HG02798 (cell line): ENCODE results near the gene MALL.
"Not testable (repeated sequence)": the region's sequence is repeated elsewhere in the genome, so short reads cannot be mapped to it uniquely, and the experiment has no call there.

Experiments
- ATAC-seq: cut with Tn5 transposase; IDR thresholded peaks from one replicate; pipeline ENCODE4 v1.9.1; 2021; ENCODE audit warnings: mild to moderate bottlenecking; ENCODE audit not compliant: unreplicated experiment, poor library complexity

MALL gene

DNA sequence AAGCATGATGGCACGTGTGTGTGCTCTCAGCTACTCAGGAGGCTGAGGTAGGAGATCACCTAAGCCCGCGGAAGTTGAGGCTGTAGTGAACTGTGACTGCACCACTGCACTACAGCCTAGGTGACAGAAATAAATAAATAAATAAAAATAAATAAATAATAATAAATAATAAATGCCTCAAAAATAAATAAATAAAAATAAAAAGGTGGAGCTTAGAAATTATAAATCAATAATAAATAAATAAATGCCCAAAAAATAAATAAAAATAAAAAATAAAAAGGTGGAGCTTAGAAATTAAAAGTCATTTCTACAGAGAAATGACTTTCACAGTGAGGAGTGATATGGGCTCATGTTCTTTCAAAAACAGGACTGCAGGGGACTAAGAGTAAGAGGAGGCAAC, 6.0 kb upstream of the MALL start:
- no peak for ATAC-seq

DNA sequence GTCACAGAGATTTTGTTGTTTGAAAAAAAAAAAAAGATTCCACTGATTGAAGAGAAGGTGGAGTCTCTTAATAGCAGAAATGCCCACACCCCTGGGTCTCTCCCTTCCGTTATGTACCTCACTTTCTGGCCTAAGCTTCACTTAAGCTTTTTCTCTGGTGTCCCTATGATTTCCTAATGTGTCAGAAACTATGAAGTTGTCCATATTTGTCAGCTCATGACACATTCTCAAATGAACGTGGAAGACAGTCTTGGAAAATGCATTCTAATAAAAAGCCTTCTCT, 5.4 kb upstream of the MALL start:
- ATAC-seq, result no peak

DNA sequence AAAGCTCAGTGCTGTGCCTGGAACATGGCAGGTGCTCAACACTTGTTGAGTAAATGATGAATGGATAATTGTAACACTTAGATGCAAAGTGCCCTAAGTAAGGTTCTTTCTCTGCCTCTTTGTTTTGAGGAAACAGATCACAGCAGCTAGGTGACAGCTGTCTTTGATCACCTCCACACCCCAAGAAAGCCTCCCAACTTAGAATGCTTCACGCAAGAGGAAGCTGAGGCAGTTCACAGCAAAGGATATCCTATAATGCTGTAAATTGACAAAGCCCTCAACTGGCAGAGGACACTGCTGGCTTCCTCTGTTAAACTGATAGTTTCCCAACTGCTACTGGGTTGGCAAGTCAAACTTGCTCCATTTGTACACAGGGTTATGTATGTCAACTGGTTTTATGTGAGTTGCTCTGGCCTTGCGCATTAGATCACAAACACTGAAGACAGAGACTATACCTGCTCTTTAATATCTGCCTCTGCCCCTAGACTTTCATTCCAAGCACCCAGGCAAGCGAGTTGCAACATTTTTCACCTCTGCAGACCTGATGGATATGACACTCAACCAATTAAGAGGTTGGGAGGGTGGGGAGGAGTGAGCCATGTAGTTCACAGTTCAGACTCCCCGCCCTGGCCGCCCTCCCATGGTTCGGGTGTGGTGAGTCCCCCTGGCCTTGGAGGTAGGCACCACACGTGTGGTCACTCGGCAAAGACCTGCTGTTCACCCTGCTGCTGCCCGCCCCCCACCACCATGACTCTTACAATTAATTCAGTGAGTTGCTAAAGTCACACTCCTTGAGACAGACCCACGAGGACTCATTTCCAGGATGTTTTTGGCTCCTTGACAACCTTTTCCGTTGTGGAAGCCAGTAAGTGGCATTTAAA, 4.8 kb upstream of the MALL start:
- no peak for ATAC-seq

DNA sequence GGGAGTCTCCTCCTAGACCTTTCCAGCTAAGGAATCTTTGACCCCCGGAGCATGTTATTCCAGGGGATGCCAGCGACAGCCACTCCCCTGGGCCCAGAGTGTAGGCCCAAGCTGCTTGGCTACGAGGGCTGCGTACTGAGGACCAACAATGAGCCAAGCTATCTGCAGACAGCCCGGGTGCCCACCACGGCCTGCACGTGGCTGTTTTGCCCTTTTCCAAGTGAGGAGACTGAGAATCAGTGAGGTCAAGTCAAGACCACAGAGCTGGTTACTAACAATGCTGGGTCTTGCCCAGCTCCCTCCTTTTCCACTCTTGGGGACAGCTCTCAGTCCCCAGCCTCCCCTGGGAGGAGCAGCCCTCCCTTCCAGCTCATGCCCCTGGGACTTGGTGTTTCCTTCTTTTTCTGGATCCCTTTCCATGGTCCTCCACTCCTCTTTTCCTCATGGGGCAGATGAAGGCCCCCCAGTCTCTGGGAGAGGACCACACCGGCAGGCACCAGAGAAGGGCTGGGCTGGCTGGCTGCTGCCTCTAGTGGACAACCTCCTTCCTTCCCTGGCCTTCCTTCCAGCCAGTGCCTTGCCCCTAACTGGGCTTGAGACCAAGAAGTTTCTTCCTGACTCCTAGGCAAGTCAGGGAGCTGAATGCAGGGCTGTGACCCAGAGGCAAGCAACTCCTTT, 550 bp upstream of the MALL start:
- no peak for ATAC-seq

DNA sequence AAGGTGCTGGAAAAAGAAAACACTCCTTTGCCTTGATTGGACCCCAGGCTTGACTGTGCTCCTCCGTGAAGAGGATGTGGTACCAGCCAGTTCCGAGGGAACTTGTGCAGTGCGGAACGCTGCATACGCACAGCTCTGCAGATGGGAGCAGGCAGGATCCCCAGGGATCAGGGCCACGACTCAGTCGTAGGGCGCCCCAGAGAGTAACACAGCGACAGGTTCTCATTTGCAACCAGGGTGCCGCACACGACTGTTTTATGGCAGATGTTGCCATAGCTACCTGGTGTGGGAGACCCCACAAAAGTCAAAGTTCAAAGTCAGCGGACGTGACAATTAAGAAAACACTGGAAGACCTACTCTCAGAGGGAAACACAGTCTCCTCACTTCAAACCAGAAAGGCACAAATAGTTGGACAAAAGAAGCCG, 779 bp downstream of the MALL start:
- no peak for ATAC-seq

DNA sequence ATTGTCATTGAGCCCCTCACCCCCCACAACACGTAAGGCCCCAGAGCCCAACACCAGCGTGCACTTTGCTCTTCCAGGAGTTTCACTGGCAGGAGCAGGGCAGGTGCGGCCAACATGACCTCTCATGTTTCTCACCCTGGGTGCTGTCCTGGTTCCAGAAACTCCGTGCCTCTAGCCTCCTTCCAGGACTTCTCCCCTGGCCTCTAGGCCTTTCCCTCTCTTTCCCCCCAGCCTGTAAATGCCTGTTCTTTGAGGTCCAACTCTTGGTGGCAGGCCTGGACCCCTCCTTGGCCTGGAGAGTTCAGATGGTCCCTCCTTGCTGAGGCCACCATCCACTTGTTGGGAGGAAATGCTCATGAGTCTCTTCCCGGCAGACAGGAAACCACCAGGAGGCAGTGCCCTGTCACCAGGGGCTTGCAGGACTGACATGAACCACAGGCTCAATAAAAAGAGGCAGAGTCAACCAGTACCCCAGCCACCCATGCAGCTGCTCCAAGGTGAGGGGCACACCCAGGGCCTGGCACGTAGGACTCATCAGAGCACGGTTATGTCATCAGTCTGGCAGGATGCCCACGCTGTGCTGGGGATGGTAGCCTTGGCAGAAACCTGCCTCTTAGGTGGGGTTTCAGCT, 1.5 kb downstream of the MALL start:
- ATAC-seq, result no peak

DNA sequence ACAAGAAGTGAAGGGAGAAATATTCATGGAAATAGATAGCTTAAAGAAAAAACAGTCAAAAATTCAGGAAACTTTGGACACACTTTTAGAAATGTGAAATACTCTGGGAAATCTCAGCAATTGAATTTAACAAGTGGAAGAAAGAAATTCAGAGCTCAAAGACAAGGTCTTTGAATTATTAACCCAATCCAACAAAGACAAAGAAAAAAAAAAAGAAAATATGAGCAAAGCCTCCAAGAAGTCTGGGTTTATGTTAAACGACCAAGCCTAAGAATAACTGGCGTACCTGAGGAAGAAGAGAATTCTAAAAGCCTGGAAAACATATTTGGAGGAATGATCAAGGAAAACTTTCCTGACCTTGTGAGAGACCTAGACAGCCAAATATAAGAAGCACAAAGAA, 7.3 kb downstream of the MALL start:
- ATAC-seq, result not testable (repeated sequence)

DNA sequence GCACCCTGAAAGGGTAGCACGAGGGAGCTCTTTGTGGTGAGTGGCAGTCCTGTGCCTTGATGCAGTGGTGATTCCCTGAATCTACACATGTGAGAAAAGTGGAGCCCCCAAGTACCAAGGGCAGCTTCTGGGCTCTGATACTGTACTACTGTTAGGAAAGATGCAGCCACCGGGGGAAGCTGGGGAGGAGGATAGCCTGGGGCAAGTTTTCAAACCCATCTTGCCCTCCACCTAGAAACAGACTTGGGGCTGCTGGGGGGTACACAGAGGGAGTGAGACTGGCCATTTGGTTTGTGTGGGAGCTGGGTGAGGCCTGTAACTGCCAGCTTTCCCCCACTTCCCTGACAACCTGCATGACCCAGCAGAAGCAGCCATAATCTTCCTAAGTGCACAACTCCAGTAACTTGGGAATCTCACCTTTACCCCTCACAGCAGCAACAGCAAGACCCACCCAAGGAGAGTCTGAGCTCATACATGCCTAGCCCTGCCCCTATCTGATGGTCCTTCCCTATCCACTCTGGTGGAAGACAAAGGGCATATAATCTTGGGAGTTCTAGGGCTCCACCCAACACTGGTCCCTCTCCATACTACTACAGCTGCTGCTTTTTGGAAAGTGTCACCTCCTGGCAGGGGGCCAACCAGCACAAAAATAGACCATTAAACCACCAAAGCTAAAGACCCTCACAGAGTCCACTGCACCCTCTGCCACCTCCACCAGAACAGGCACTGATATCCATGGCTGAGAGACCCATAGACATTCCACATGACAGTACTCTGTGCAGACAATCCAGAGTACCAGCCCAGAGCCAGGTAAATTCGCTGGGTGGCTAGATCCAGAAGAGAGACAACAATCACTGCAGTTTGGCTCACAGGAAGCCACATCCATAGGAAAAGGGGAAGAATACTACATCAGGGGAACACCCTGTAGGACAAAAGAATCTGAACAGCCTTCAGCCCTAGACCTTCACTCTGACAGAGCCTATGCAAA, 8.2 kb downstream of the MALL start:
- no peak for ATAC-seq

DNA sequence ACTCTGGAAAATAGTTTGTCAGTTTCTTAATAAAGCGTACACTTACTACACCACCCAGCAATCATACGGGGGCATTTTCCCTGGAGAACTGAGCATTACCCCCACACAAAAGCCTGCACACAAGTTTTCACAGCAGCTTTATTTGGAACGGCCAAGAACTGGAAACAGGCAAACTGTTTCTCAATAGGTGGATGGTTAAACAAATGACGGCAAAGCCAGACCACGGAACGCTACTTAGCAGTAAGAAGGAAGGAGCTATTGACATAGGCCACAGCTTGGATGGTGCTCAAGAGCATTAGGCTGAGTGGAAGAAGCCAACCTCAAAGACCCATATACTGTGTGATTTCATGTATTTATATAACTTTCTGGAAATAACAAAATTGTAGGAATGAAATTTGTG, 9.0 kb downstream of the MALL start:
- ATAC-seq, result no peak

DNA sequence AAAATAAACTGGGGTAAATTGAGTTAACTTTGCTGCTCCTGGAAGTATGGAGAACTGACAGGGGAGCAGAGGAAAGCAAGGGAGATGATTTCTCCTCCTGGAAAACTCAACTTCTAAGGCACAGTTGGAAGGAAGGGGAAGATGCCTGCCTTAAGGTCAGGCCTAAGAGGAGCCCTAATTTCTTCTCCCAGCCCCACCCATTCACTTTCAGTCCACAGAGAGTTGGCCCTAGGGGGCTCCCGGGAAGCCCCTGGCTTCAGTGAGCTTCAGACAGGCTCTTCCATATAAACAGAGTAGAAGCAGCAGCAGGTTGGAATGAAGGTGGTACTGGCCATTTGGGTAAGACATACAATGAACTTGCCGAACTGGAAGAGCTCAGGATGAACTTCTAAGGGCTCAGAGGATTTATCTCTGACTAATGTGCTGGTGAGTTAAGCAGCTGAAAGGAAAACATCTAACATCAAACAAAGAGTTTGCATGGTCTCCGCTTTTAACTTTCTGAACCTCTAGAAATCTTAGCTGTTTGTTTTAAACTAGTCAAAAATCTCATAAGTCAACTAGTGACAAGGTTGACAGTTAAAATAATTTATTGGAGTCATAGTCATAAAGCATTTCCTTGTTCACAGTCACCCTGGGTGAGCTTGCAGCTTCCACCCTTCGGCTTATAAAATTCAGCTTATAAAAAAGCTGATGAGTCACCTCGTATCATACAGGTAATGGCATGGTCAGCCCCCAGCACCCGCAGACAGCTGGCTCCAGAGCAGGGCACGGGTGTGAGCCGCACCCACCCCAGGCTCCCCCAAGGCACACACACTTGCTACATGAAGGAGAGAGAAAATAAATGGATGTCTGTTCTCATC, 9.8 kb downstream of the MALL start:
- ATAC-seq, result no peak

DNA sequence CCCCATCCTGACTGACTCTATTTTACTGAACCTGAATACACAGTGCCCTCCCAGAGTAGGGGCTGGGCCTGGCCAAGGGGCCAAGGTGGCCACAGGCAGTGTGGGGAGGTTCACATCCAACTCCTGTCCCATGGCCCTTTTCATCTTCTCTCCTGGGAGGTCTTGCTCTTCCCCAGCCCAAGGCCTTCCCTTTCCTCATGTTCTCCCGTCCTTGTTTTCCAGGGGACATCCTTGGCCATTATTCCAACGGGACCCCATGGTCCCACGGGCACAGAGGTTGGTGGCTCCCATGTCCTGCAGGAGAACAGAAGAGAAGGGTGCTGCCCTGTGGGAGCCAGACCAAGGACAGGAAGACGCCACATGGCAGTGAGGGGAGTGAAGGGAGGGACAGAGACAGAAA, 10.4 kb downstream of the MALL start:
- no peak for ATAC-seq

DNA sequence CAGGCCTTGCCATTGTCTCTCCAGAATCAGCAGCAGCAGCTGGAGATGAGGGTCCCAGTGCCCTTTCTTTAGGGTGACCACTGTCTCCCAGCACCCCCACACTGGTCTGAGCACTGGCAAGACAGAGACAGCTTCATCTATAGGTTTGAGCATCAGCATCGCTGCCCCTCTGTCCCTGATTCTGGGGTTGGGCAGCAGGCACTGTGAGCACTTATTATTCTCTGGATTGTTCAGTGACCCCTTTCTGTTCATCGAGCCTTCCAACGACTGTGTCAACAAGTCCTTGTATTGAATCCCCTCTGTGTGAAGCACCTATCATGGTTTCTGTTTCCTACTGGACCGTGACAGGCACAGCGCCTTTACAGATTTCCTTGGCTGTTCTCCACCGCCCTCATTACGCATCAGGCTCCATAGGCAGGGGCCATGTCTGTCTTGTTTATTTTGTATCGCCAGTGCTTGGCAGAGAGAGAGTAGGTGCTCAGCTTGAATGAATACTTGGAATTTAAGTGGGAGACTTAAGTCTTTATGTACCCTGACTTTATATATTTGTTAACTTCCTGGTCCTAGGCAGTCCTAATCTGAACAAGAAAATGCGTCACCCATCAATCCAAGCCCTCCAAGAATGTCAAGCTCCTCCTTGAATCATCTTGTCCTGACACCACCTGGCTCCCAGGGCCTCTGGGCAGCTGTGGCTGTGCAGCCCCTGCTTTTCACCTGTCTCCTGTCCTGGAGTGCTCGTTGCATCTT, 11.4 kb downstream of the MALL start:
- ATAC-seq, result no peak

DNA sequence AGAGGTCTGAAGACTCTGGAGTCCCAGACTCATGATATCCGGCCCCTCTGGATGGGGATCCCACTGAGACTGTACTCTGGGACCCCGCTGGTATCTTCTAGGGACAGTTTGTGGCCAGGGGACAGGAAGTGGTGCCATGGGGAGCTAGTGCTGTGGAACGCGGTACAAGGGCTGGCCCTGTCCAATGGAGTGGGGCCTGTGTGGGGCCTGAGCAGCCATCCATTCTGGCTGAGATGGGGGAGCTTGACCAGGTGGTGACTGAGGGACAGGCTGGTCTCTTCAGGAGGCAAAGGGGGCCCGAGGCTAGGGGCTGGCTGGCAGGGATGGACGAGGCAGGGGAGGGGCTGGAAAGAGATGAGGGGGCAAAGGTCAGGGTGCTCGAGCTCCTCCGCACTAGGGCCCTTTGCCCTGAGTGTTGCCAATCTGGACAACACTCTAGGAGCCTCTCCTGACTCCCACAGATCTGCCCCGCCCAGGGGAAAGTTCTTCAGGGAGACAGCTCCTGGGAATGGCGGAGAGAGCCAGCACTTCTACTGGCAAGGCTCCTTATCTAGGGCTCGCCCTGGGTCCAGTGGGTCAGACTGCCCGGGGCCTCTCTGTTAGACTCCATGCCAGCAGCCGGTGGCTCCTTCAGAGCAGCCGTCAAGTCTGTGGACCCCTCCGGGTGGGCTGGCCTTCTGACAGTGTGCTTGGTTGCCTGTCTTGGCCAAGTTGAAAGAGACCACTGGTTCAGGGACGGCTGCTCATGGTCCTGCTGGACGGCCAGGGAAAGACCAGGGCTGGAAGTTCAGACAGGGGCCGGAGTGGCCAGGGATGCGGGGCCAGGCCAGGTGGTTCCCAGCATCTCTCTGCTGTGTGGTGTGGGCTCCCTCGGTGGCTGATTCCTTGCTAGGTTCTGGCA, 12.3 kb downstream of the MALL start:
- no peak for ATAC-seq

DNA sequence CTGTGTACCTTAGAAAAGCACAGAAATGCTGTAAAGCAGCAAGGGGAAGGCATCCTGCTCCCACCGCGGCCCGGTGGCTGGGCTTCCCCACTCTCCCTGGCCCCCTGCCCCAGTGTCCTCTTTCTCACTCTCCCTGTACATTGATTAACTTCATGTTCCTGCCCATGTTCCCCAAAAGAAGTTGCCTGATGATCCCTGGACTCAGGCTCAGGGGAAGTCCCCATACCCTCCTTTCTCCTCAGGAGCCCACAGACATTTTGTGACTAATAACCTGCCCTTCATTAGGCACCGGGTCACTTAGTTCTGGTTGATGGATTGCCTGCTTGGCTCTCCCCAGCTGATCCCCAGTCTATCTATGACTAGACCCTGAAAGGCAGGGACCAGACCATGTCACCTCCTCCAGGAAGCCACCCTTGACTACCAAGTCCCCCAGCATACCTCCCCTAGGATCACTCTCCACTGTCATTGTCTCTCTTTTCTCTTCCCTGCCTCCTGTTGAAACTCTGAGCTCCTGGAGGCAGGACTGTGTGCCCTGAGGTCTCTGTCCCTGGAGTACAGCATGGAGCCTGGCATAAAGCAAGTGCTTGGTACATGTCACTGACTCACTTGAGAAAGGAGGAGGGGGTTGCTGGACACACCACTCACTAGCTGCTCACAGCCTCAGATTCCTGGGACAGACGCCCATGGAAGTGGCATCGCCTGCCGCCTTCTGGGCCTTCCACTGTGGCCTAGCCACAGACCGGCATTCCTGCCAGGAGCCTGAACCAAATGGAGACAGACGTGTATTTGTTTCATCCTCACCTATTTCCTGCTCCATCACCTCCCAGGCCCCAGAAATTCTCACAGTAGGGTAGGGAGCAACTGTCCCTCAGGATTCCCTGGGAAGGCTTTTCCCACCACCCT, 13.5 kb downstream of the MALL start:
- no peak for ATAC-seq

DNA sequence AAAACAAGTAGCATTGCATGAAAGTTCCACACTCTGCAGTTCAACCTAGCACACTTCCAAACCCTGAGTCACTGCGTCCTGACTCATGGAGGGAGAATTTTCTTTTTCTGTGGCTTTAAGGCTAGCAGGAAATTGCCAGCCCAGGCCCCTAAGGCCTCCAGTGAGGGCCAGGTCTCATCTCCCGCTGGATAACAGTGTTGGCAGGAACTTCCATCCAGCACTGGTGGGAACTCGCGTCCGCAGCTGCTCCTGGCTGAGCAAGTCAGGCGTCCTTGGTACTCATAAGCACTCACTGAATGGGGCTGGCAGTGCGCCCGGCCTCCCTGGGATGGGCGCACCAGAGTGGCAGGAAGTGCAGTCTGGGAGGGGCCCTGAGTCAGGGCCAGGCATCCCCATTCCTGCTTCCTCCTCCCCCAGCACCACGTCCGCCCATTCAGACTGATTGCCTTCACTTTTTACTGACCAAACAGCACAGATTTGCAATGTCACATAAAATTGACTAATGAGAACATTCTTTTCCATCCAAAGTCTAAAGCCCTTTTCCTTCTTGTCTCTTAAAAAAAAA, 14.3 kb downstream of the MALL start:
- ATAC-seq, result no peak

DNA sequence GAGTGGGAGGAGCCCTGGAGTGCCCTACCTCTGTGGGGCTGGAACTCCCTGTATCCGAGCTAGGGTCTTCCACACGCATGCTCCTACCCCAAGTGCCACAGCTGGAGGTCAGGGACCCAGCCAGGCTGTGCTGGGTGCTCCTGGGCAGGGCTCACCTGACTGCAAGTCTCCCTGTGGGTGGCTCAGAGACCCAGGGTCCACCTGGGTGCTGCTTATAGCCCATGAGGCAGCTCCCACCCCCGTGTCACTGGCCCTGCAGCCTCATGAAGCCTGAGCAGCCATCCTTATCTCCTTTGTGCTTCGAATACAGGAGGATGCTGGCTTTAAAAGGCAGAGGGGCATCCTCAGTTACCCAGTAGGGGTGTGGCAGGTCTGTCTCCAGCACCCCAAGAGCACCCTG, 14.7 kb downstream of the MALL start:
- ATAC-seq, result not testable (repeated sequence)

DNA sequence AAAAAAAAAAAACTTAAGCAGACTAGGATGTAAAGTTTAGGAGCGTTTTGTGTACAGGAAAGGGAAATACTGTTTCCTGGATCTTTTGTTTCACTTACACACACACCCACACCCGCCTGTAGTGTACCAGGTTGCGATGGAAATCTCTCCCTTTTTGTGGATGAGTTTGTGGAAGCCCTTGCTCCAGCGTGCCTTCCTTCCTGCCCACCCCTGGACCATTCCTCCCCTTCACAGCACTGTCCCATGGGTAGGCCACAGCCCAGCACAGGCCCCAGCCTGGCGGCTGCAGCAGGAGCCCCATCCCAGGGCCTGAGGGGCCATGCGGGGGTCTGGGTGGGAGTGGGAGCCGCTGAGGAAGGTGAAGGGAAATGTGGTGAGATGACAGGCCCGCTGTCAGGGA, 15.1 kb downstream of the MALL start:
- no peak for ATAC-seq
